ENCODE results near the gene SUN1. TPM values are rescaled to one million over a fixed set of nuclear protein-coding genes. Genes with fewer than 3 reads are reported as not detected.

Gene SUN1
- total and polyA plus RNA-seq, 2 of the 8 experiments (the other 6 are each of a cell fraction or from before 2014, with no cell fraction given): 108 to 158 TPM

GRCh38 chr7:871900-872537 is 39.7 kb downstream of the SUN1 start:
- Histone ChIP-seq H3K27ac (ENCODE audit: low read depth, low read length) (no peak overlapping the region), H2BK12ac (ENCODE audit: low read depth, low read length) (no peak overlapping the region), H3K23ac (ENCODE audit: insufficient read length) (no peak overlapping the region), H3K36me3 (ENCODE audit: control insufficient read depth in 2 of 4, insufficient read depth in 4 of 4, low read length in 3 of 4) (peaks cover 5 to 51% (median 34%) of the 10 kb centered on the region in 4 experiments; a peak in 7 of 8 replicates), H3K56ac (replicated peaks; ENCODE audit: insufficient read length, low read depth, low read length) (no peak overlapping the region), H4K5ac (ENCODE audit: insufficient read length, low read depth, low read length) (no peak overlapping the region), H4K91ac (replicated peaks; ENCODE audit: insufficient read length, low read length) (no peak overlapping the region), H2BK120ac (replicated peaks; ENCODE audit: low read depth, low read length) (no peak overlapping the region), H3K18ac (ENCODE audit: extremely low read depth, low read length) (no peak overlapping the region), H3K9ac (replicated peaks in 1 of 4; ENCODE audit: extremely low read depth in 1 of 4, low read depth in 3 of 4, low read length in 3 of 4) (no peak overlapping the region), H3K14ac (ENCODE audit: insufficient read length) (no peak overlapping the region), H3K79me2 (ENCODE audit: control insufficient read depth in 1 of 2, insufficient read depth in 2 of 2, low read length in 2 of 2) (peaks cover 0 to 2% of the 10 kb centered on the region in 2 experiments; a peak in 1 of 4 replicates), H3K4me3 (ENCODE audit: extremely low read depth in 1 of 4, insufficient read depth in 2 of 4, low read depth in 3 of 4, low read length in 4 of 4) (no peak overlapping the region), H3K23me2 (ENCODE audit: low read depth, low read length) (no peaks in the 10 kb centered on the region), H2BK15ac (ENCODE audit: low read length) (no peak overlapping the region), H3K4ac (replicated peaks; ENCODE audit: insufficient read length, low read depth, low read length) (no peak overlapping the region), H2AFZ (ENCODE audit: low read length) (no peak overlapping the region), H3K4me1 (replicated peaks in 1 of 4; ENCODE audit: control insufficient read depth in 3 of 4, insufficient read depth in 4 of 4, low read length in 3 of 4) (no peaks in the 10 kb centered on the region; a peak in 3 of 7 replicates), H3K79me1 (ENCODE audit: low read depth, low read length) (peaks cover 5% of the 10 kb centered on the region), H4K20me1 (replicated peaks in 1 of 2; ENCODE audit: control insufficient read depth in 1 of 2, insufficient read depth in 2 of 2, low read length in 2 of 2) (peaks cover 3 to 6% of the 10 kb centered on the region in 2 experiments), H2BK5ac (ENCODE audit: low read depth, low read length) (no peak overlapping the region), H3K27me3 (replicated peaks in 1 of 4; ENCODE audit: control insufficient read depth in 3 of 4, extremely low read depth in 1 of 4, insufficient read depth in 3 of 4, low read length in 3 of 4) (no peaks in the 10 kb centered on the region), H2AK5ac (ENCODE audit: low read depth, low read length) (no peak overlapping the region), H2BK20ac (ENCODE audit: low read length) (no peak overlapping the region), H3K4me2 (ENCODE audit: insufficient read depth in 1 of 2, low read depth in 2 of 2, low read length in 2 of 2) (no peak overlapping the region), H4K8ac (ENCODE audit: extremely low read depth, insufficient read depth, low read length) (no peak overlapping the region), H3K9me3 (ENCODE audit: insufficient read depth in 2 of 2, low read depth in 1 of 2, low read length in 1 of 2) (no peaks in the 10 kb centered on the region; a peak in 1 of 4 replicates)
- 96% methylated on average over 13 of the region's 14 CpGs; no CpG with 5 or more reads in 1 of the 2 experiments for WGBS, 2 experiments (ENCODE audit: extremely low coverage in 1 of 2, insufficient coverage in 1 of 2, insufficient read length in 1 of 2, insufficient replicate concordance in 2 of 2, low coverage in 1 of 2, low lambda C conversion rate in 2 of 2, missing lambda C conversion rate in 1 of 2)
- DNase-seq (ENCODE audit: low read depth in 1 of 2, low spot score in 2 of 2) (no peak), FAIRE-seq (no peak)
- TF ChIP-seq KDM5A (IDR thresholded peaks at IDR 0.05; ENCODE audit: low read length) (no peak), POU5F1 (IDR thresholded peaks at IDR 0.05; ENCODE audit: low read depth, low read length) (no peak), SRF (IDR thresholded peaks at IDR 0.05; ENCODE audit: low read depth, low read length) (no peak), ZNF274 (IDR thresholded peaks at IDR 0.05; ENCODE audit: borderline replicate concordance, extremely low read depth, low read length) (no peak), CREB1 (IDR thresholded peaks at IDR 0.05) (no peak), NRF1 (IDR thresholded peaks at IDR 0.05; ENCODE audit: low read depth, low read length) (no peak)
- ChIA-PET POLR2A (ENCODE audit: partially characterized antibody) (no interaction called here), CTCF (ENCODE audit: partially characterized antibody) (interaction anchor here (0.8 to 4.7 kb wide), 14 partner anchors 8 to 90 kb away, joined by 3 to 38 read pairs (median 4); no protein-coding TSS in a partner anchor)
